ENCODE measurements around the gene CLK1. TPM values are rescaled to one million over a fixed set of nuclear protein-coding genes. Genes with fewer than 3 reads are reported as not detected.

The CLK1 gene
- total and polyA plus RNA-seq, 2 of the 13 experiments (the other 11 are each of a cell fraction or from before 2014, with no cell fraction given), result 66.6 to 101 TPM

DNA sequence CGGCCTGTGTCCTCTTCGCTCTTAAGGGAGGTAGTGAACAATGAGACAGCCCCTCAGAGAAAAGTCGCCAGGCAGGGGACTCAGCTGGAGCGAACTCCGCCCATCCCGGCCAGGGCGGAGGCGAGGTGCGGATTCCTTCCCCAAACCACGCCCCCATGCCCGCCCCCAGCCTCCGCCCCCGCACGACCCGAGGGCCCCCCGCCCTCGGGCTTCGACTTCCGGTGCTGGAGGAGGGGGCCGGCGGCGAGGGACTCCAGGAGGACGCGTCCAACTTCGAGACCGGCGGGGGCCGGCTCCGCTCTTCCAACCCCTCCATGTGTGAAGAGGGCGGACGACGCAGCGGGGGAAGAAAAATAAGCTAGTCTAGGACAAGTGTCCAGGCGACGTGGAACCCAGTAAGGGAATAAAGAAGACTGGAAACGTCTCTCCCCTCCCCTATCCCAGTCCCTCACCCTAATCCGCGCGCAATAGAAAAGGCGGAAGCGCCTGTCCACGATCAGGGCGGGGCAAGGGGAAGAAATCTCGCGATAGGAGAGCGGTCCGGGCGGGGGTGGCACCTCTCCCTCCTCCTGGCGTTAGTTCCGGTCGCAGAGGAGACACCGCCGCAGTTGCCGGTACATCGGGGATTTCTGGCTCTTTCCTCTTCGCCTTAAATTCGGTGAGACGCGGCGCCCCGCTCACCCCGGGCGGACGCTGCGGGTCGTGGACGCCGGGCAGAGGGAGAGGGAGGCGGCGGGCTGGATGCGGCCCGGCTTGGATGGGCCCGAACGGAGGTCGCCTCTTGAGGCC lies 52.9 kb downstream of the CLK1 start, which contains the start of gene BZW1 (continued):
- TF ChIP-seq, protein P1, sequence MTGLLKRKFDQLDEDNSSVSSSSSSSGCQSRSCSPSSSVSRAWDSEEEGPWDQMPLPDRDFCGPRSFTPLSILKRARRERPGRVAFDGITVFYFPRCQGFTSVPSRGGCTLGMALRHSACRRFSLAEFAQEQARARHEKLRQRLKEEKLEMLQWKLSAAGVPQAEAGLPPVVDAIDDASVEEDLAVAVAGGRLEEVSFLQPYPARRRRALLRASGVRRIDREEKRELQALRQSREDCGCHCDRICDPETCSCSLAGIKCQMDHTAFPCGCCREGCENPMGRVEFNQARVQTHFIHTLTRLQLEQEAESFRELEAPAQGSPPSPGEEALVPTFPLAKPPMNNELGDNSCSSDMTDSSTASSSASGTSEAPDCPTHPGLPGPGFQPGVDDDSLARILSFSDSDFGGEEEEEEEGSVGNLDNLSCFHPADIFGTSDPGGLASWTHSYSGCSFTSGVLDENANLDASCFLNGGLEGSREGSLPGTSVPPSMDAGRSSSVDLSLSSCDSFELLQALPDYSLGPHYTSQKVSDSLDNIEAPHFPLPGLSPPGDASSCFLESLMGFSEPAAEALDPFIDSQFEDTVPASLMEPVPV (CRISPR knock-in tag; IDR thresholded peaks at IDR 0.05), result no peak
- TF ChIP-seq ZNF24 (IDR thresholded peaks at IDR 0.05) (no peak), PAWR (CRISPR knock-in tag; IDR thresholded peaks at IDR 0.05; ENCODE audit: borderline replicate concordance) (no peak), ZSCAN21 (CRISPR knock-in tag; IDR thresholded peaks at IDR 0.05; ENCODE audit: borderline replicate concordance) (peak; percentile 61; the same call in 1 of the 2 replicates), BRD4 (CRISPR knock-in tag; IDR thresholded peaks at IDR 0.05) (no peak; the same call in 1 of the 2 replicates), ZNF329 (CRISPR knock-in tag; IDR thresholded peaks at IDR 0.05; ENCODE audit: low read depth) (peak; percentile 59; the same call in 1 of the 2 replicates), HNRNPLL (IDR thresholded peaks at IDR 0.05; ENCODE audit: low read depth, low read length, poor library complexity, severe bottlenecking) (peak; percentile 89), SOX13 (IDR thresholded peaks at IDR 0.05) (0 out of 2 replicates have a peak, but pooled peaks have one; percentile 15), SOX13 (CRISPR knock-in tag; conservative IDR thresholded peaks at IDR 0.05 in 1 of 2, IDR thresholded peaks at IDR 0.05 in 1 of 2) (peak in 1 of 2 experiments; percentile 46; a peak in 1 of 4 replicates), ATF7 (IDR thresholded peaks at IDR 0.05) (peak; percentile 88), ATF7 (CRISPR knock-in tag; IDR thresholded peaks at IDR 0.05) (0 out of 2 replicates have a peak, but pooled peaks have one; percentile 45)
- TF ChIP-seq, protein P2, sequence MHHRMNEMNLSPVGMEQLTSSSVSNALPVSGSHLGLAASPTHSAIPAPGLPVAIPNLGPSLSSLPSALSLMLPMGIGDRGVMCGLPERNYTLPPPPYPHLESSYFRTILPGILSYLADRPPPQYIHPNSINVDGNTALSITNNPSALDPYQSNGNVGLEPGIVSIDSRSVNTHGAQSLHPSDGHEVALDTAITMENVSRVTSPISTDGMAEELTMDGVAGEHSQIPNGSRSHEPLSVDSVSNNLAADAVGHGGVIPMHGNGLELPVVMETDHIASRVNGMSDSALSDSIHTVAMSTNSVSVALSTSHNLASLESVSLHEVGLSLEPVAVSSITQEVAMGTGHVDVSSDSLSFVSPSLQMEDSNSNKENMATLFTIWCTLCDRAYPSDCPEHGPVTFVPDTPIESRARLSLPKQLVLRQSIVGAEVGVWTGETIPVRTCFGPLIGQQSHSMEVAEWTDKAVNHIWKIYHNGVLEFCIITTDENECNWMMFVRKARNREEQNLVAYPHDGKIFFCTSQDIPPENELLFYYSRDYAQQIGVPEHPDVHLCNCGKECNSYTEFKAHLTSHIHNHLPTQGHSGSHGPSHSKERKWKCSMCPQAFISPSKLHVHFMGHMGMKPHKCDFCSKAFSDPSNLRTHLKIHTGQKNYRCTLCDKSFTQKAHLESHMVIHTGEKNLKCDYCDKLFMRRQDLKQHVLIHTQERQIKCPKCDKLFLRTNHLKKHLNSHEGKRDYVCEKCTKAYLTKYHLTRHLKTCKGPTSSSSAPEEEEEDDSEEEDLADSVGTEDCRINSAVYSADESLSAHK (CRISPR knock-in tag; IDR thresholded peaks at IDR 0.05; ENCODE audit: borderline replicate concordance), result no peak
- TF ChIP-seq, protein P3, sequence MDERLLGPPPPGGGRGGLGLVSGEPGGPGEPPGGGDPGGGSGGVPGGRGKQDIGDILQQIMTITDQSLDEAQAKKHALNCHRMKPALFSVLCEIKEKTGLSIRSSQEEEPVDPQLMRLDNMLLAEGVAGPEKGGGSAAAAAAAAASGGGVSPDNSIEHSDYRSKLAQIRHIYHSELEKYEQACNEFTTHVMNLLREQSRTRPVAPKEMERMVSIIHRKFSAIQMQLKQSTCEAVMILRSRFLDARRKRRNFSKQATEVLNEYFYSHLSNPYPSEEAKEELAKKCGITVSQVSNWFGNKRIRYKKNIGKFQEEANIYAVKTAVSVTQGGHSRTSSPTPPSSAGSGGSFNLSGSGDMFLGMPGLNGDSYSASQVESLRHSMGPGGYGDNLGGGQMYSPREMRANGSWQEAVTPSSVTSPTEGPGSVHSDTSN (CRISPR knock-in tag; IDR thresholded peaks at IDR 0.05), result no peak; the same call in 1 of the 2 replicates
- TF ChIP-seq, protein P4, sequence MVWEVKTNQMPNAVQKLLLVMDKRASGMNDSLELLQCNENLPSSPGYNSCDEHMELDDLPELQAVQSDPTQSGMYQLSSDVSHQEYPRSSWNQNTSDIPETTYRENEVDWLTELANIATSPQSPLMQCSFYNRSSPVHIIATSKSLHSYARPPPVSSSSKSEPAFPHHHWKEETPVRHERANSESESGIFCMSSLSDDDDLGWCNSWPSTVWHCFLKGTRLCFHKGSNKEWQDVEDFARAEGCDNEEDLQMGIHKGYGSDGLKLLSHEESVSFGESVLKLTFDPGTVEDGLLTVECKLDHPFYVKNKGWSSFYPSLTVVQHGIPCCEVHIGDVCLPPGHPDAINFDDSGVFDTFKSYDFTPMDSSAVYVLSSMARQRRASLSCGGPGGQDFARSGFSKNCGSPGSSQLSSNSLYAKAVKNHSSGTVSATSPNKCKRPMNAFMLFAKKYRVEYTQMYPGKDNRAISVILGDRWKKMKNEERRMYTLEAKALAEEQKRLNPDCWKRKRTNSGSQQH (CRISPR knock-in tag; IDR thresholded peaks at IDR 0.05; ENCODE audit: low read depth), result 0 out of 2 replicates have a peak, but pooled peaks have one; percentile 49
- TF ChIP-seq, protein P5, sequence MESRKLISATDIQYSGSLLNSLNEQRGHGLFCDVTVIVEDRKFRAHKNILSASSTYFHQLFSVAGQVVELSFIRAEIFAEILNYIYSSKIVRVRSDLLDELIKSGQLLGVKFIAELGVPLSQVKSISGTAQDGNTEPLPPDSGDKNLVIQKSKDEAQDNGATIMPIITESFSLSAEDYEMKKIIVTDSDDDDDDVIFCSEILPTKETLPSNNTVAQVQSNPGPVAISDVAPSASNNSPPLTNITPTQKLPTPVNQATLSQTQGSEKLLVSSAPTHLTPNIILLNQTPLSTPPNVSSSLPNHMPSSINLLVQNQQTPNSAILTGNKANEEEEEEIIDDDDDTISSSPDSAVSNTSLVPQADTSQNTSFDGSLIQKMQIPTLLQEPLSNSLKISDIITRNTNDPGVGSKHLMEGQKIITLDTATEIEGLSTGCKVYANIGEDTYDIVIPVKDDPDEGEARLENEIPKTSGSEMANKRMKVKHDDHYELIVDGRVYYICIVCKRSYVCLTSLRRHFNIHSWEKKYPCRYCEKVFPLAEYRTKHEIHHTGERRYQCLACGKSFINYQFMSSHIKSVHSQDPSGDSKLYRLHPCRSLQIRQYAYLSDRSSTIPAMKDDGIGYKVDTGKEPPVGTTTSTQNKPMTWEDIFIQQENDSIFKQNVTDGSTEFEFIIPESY (CRISPR knock-in tag; IDR thresholded peaks at IDR 0.05), result no peak
- TF ChIP-seq, protein P6, sequence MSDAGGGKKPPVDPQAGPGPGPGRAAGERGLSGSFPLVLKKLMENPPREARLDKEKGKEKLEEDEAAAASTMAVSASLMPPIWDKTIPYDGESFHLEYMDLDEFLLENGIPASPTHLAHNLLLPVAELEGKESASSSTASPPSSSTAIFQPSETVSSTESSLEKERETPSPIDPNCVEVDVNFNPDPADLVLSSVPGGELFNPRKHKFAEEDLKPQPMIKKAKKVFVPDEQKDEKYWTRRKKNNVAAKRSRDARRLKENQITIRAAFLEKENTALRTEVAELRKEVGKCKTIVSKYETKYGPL (CRISPR knock-in tag; IDR thresholded peaks at IDR 0.05), result no peak
- TF ChIP-seq, protein P7, sequence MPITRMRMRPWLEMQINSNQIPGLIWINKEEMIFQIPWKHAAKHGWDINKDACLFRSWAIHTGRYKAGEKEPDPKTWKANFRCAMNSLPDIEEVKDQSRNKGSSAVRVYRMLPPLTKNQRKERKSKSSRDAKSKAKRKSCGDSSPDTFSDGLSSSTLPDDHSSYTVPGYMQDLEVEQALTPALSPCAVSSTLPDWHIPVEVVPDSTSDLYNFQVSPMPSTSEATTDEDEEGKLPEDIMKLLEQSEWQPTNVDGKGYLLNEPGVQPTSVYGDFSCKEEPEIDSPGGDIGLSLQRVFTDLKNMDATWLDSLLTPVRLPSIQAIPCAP (CRISPR knock-in tag; IDR thresholded peaks at IDR 0.05; ENCODE audit: low read depth), result peak; percentile 71; the same call in 1 of the 2 replicates
